ENCODE measurements around the gene BRINP1.

GRCh38 chr9:119291554-119291953 is 77.7 kb downstream of the BRINP1 start:
- no peak for TF ChIP-seq CTCF (IDR thresholded peaks at IDR 0.05)
- no peak for TF ChIP-seq ZFX (IDR thresholded peaks at IDR 0.05; ENCODE audit: borderline replicate concordance)
